ENCODE measurements around the gene CAMKMT.

The CAMKMT gene

GRCh38 chr2:44691174-44691785 lies 329.5 kb downstream of the CAMKMT start:
- DNase-seq (ENCODE audit: low spot score), result no peak

GRCh38 chr2:44692821-44693220 lies 331.1 kb downstream of the CAMKMT start:
- no peak for DNase-seq (ENCODE audit: low spot score)

GRCh38 chr2:44700824-44701223 lies 339.1 kb downstream of the CAMKMT start:
- DNase-seq (ENCODE audit: low spot score), result no peak

GRCh38 chr2:44705356-44705755 lies 343.6 kb downstream of the CAMKMT start:
- DNase-seq (ENCODE audit: low spot score), result no peak

- DNase-seq (ENCODE audit: low spot score), result no peak
Observed at GRCh38 chr2:44705876-44706480, 344.2 kb downstream of the CAMKMT start.

- no peak for DNase-seq (ENCODE audit: low spot score)
Observed at GRCh38 chr2:44706681-44707553, 345.2 kb downstream of the CAMKMT start.

- DNase-seq (ENCODE audit: low spot score), result peak; percentile 61
Observed at GRCh38 chr2:44707945-44708660, 346.4 kb downstream of the CAMKMT start.

GRCh38 chr2:44708661-44709000 lies 346.9 kb downstream of the CAMKMT start:
- peak; percentile 19 for DNase-seq (ENCODE audit: low spot score)

- DNase-seq (ENCODE audit: low spot score), result peak; percentile 45
Observed at GRCh38 chr2:44713170-44713569, 351.4 kb downstream of the CAMKMT start.

- peak; percentile 43 for DNase-seq (ENCODE audit: low spot score)
Observed at GRCh38 chr2:44715671-44716081, 353.9 kb downstream of the CAMKMT start.

GRCh38 chr2:44716131-44716530 lies 354.4 kb downstream of the CAMKMT start:
- DNase-seq (ENCODE audit: low spot score), result no peak

GRCh38 chr2:44718431-44718830 lies 356.7 kb downstream of the CAMKMT start:
- DNase-seq (ENCODE audit: low spot score), result no peak

GRCh38 chr2:44719562-44719961 lies 357.8 kb downstream of the CAMKMT start:
- DNase-seq (ENCODE audit: low spot score), result no peak

- DNase-seq (ENCODE audit: low spot score), result no peak
Observed at GRCh38 chr2:44722026-44722625, 360.4 kb downstream of the CAMKMT start.

GRCh38 chr2:44723921-44724320 lies 362.2 kb downstream of the CAMKMT start:
- no peak for DNase-seq (ENCODE audit: low spot score)

- no peak for DNase-seq (ENCODE audit: low spot score)
Observed at GRCh38 chr2:44730593-44730992, 368.8 kb downstream of the CAMKMT start.

- no peak for DNase-seq (ENCODE audit: low spot score)
Observed at GRCh38 chr2:44731505-44731904, 369.8 kb downstream of the CAMKMT start.

- no peak for DNase-seq (ENCODE audit: low spot score)
Observed at GRCh38 chr2:44736270-44736942, 374.7 kb downstream of the CAMKMT start.

- no peak for DNase-seq (ENCODE audit: low spot score)
Observed at GRCh38 chr2:44740678-44741077, 378.9 kb downstream of the CAMKMT start.

- peak; percentile 6 for DNase-seq (ENCODE audit: low spot score)
Observed at GRCh38 chr2:44741507-44741906, 379.8 kb downstream of the CAMKMT start.

- DNase-seq (ENCODE audit: low spot score), result no peak
Observed at GRCh38 chr2:44742057-44742456, 380.3 kb downstream of the CAMKMT start.

GRCh38 chr2:44743473-44743872 lies 381.7 kb downstream of the CAMKMT start:
- DNase-seq (ENCODE audit: low spot score), result no peak
